ENCODE data around the gene RPTOR.
A peak's percentile ranks its signal among the peaks of the same experiment; 100 is the strongest.

RPTOR gene

DNA sequence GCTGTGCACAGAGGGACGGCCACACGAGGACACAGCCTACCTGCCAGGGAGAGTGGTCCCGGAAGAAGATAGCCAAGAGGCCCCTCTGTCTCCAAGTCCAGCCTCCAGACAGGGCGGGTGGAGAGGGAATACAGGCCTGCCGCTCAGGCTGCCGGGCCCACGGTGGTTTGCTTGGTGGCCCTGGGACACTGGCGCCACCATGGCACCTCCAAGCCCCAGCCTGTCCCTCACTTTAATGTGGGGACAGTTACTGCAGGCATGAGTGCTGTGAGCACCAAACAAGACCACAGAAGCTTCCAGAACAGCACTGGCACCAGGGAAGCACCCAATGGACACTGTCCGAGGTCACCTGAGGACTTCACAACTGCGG is 425.0 kb downstream of the RPTOR start:
- in situ Hi-C loops (cut with MboI; ENCODE audit: low pct_unique_long_range_greater_than_20kb, low sequenced_read_pairs, unreplicated experiment): loop anchor here (5.0 to 25.0 kb wide), 2 partner anchors 407 to 542 kb away; no protein-coding TSS in a partner anchor

GRCh38 chr17:80970044-80970761 is 425.6 kb downstream of the RPTOR start:
- DNase-seq (ENCODE audit: low spot score): peak; percentile 87
- TF ChIP-seq CTCF (IDR thresholded peaks at IDR 0.05; ENCODE audit: extremely low read depth, insufficient read depth, missing control alignments): peak; percentile 62
- in situ Hi-C loops (cut with MboI; ENCODE audit: low pct_unique_long_range_greater_than_20kb, low sequenced_read_pairs, unreplicated experiment): loop anchor here (5.0 to 25.0 kb wide), 2 partner anchors 408 to 543 kb away; no protein-coding TSS in a partner anchor

More for the DNA sequence above, 425.0 kb downstream of the RPTOR start:
- DNase-seq (ENCODE audit: low spot score): no peak
- TF ChIP-seq CTCF (IDR thresholded peaks at IDR 0.05; ENCODE audit: extremely low read depth, insufficient read depth, missing control alignments): no peak

DNA sequence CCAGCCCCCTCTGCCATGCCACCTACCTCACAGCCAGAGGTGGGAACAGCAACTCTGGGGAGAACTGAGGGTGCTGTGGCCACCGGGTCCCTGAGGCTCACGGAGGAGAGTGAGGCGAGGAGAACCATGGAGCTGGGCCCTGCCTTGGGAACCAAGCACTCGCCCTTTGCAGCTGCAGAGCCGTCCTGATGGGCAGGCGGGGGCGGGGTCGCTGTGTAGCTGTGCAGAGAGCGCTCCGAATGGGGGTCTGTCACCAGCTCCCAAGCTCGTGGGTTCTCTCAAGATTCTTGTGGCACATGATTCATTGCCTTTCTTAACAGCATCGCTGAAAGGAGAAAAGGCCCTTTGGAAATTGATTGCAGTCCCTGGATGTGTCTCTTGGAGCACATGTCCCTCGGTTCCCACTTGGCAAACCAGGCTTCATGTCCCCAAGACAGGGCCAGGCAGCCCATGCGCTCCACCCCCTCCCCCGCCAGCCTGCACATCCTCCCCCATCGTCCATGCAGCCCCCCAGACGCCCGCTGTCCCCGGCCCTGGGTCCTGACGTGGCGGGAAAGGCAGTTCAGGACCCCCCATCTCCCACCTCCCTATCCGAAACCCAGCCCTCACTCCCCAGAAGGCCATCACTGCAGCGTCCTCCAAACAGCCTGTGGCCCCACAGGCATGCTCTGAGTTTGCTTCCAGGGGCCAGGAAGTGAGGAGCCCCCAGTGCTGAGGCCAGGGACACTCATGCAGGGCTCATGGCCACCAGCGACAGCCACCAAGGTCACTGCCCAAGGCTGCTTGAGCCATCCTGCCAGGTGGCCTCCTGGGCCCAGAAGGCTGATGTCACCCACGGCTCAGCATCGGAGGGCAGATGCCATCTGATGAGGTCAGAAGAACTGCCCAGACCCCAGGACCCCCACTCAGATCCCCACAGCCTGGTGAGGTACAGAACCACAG is 426.4 kb downstream of the RPTOR start:
- in situ Hi-C loops (cut with MboI; ENCODE audit: low pct_unique_long_range_greater_than_20kb, low sequenced_read_pairs, unreplicated experiment): loop anchor here (5.0 to 25.0 kb wide), 2 partner anchors 409 to 544 kb away; no protein-coding TSS in a partner anchor
- DNase-seq (ENCODE audit: low spot score): no peak

GRCh38 chr17:80971704-80972304 is 427.2 kb downstream of the RPTOR start:
- no peak for DNase-seq (ENCODE audit: low spot score)
- TF ChIP-seq CTCF (IDR thresholded peaks at IDR 0.05; ENCODE audit: extremely low read depth, insufficient read depth, missing control alignments): no peak
- in situ Hi-C loops (cut with MboI; ENCODE audit: low pct_unique_long_range_greater_than_20kb, low sequenced_read_pairs, unreplicated experiment): loop anchor here (5.0 to 25.0 kb wide), 2 partner anchors 410 to 545 kb away; no protein-coding TSS in a partner anchor

More for the DNA sequence above, 426.4 kb downstream of the RPTOR start:
- TF ChIP-seq CTCF (IDR thresholded peaks at IDR 0.05; ENCODE audit: extremely low read depth, insufficient read depth, missing control alignments): no peak

- in situ Hi-C loops (cut with MboI; ENCODE audit: low pct_unique_long_range_greater_than_20kb, low sequenced_read_pairs, unreplicated experiment): no loop called here
- DNase-seq (ENCODE audit: low spot score): no peak
- no peak for TF ChIP-seq CTCF (IDR thresholded peaks at IDR 0.05; ENCODE audit: extremely low read depth, insufficient read depth, missing control alignments)
These were observed 432.1 kb downstream of the RPTOR start for GRCh38 chr17:80976701-80977100.

DNA sequence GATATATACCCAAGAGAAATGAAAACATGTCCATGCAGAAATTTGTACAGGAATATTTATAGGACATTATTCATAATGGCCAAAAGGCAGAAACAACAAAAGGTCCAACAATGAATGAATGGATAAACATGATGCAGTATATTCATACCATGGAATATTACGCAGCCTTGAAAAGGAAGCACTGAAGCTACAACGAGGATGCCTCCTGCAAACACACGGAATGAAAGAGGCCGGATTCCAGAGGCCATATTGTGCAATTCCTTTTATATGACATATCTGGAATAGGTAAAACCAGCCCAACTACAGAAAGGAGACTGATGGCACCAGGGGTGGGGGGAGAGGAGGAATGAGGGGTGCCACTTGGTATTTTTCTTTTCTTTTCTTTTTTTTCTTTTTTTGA is 432.5 kb downstream of the RPTOR start:
- no peak for DNase-seq (ENCODE audit: low spot score)
- TF ChIP-seq CTCF (IDR thresholded peaks at IDR 0.05; ENCODE audit: extremely low read depth, insufficient read depth, missing control alignments): no peak
- in situ Hi-C loops (cut with MboI; ENCODE audit: low pct_unique_long_range_greater_than_20kb, low sequenced_read_pairs, unreplicated experiment): no loop called here

All from GM13977 (cell line).